GM21360 (cell line): ENCODE data around the gene PTTG1IP2.

ENCODE experiments used
- ATAC-seq: cut with Tn5 transposase; IDR thresholded peaks from one replicate; pipeline ENCODE4 v1.9.1; 2021; ENCODE audit warnings: mild to moderate bottlenecking, moderate library complexity; ENCODE audit not compliant: unreplicated experiment

The PTTG1IP2 gene

GRCh38 chr7:90474284-90475210 is 5.1 kb downstream of the PTTG1IP2 start:
- ATAC-seq = no peak

- no peak for ATAC-seq
Measured at GRCh38 chr7:90483251-90483650, 13.8 kb downstream of the PTTG1IP2 start.

- no peak for ATAC-seq
Measured at GRCh38 chr7:90484706-90485105, 15.3 kb downstream of the PTTG1IP2 start.

GRCh38 chr7:90485734-90486316 is 16.4 kb downstream of the PTTG1IP2 start:
- no peak for ATAC-seq

- ATAC-seq = no peak
Measured at GRCh38 chr7:90487808-90488207, 18.4 kb downstream of the PTTG1IP2 start.

GRCh38 chr7:90488220-90488619 is 18.8 kb downstream of the PTTG1IP2 start:
- ATAC-seq = no peak

GRCh38 chr7:90492250-90492649 is 22.8 kb downstream of the PTTG1IP2 start:
- ATAC-seq = no peak

- ATAC-seq = no peak
Measured at GRCh38 chr7:90495241-90495640, 25.8 kb downstream of the PTTG1IP2 start.

GRCh38 chr7:90502539-90502938 is 33.1 kb downstream of the PTTG1IP2 start:
- no peak for ATAC-seq

- no peak for ATAC-seq
Measured at GRCh38 chr7:90503367-90503766, 33.9 kb downstream of the PTTG1IP2 start.

GRCh38 chr7:90507692-90508091 is 38.3 kb downstream of the PTTG1IP2 start:
- ATAC-seq = no peak

- no peak for ATAC-seq
Measured at GRCh38 chr7:90511776-90512175, 42.3 kb downstream of the PTTG1IP2 start.

- ATAC-seq = no peak
Measured at GRCh38 chr7:90512821-90513254, 43.4 kb downstream of the PTTG1IP2 start.

GRCh38 chr7:90516257-90516656 is 46.8 kb downstream of the PTTG1IP2 start:
- ATAC-seq = no peak

GRCh38 chr7:90518630-90519029 is 49.2 kb downstream of the PTTG1IP2 start:
- ATAC-seq = no peak

- ATAC-seq = no peak
Measured at GRCh38 chr7:90520484-90520883, 51.0 kb downstream of the PTTG1IP2 start.

- no peak for ATAC-seq
Measured at GRCh38 chr7:90530263-90530662, 60.8 kb downstream of the PTTG1IP2 start.

- ATAC-seq = no peak
Measured at GRCh38 chr7:90532231-90532929, 62.9 kb downstream of the PTTG1IP2 start.

GRCh38 chr7:90536449-90536848 is 67.0 kb downstream of the PTTG1IP2 start:
- ATAC-seq = no peak

GRCh38 chr7:90538405-90538804 is 69.0 kb downstream of the PTTG1IP2 start:
- no peak for ATAC-seq

- no peak for ATAC-seq
Measured at GRCh38 chr7:90540406-90540805, 71.0 kb downstream of the PTTG1IP2 start.

GRCh38 chr7:90551036-90551435 is 81.6 kb downstream of the PTTG1IP2 start:
- ATAC-seq = no peak
